AG20443 (cell line): Measurements from ENCODE around the gene KLK15.

Experiments
- DNase-seq: peaks from one replicate; pipeline ENCODE4 v3.0.0; 2012; ENCODE audit warnings: low spot score, mixed read lengths

The KLK15 gene

GRCh38 chr19:50776131-50776530 is 57.2 kb downstream of the KLK15 start:
- no peak for DNase-seq
